22Rv1 (cell line): Measurements from ENCODE around the gene ARHGAP27.

ENCODE experiments used
- H3K27ac ChIP-seq: fragments of 450-650 bp; 2 replicates; pipeline ENCODE4 v1.5.1; 2017
- CTCF ChIP-seq: fragments of 450-650 bp; IDR thresholded peaks from 2 replicates; pipeline ENCODE4 v1.5.1; 2017; ENCODE audit warnings: mild to moderate bottlenecking
- ZFX ChIP-seq: fragments of 450-650 bp; IDR thresholded peaks from 2 replicates; pipeline ENCODE4 v1.6.1; 2017; ENCODE audit warnings: antibody characterized with exemption, borderline replicate concordance

Gene ARHGAP27

GRCh38 chr17:45398800-45399199 is 33.9 kb downstream of the ARHGAP27 start:
- H3K27ac ChIP-seq = no peak overlapping the region
- TF ChIP-seq CTCF = no peak
- TF ChIP-seq ZFX = no peak

GRCh38 chr17:45397796-45398195 is 34.9 kb downstream of the ARHGAP27 start:
- TF ChIP-seq CTCF (no peak), ZFX (no peak)
- no peak overlapping the region for H3K27ac ChIP-seq

- TF ChIP-seq CTCF (no peak), ZFX (no peak)
- no peak overlapping the region for H3K27ac ChIP-seq
Observed at GRCh38 chr17:45396496-45397205, 36.0 kb downstream of the ARHGAP27 start.

- TF ChIP-seq CTCF = no peak
- no peak for TF ChIP-seq ZFX
- no peak overlapping the region for H3K27ac ChIP-seq
Observed at GRCh38 chr17:45395569-45396415, 36.9 kb downstream of the ARHGAP27 start.

- TF ChIP-seq CTCF (peak; percentile 80), ZFX (no peak)
- no peak overlapping the region for H3K27ac ChIP-seq
Observed at GRCh38 chr17:45394913-45395568, 37.6 kb downstream of the ARHGAP27 start.

- TF ChIP-seq CTCF = no peak
- no peak for TF ChIP-seq ZFX
- H3K27ac ChIP-seq = no peak overlapping the region
Observed at GRCh38 chr17:45394564-45394912, 38.1 kb downstream of the ARHGAP27 start.
